Neural progenitor cell (in vitro differentiated cells): ENCODE measurements around the gene BUD13. TPM values are rescaled to one million over a fixed set of nuclear protein-coding genes. Genes with fewer than 3 reads are reported as not detected.

Experiments used
- DNase-seq: peaks from one replicate; pipeline ENCODE4 v3.0.0-alpha.2; 2016; ENCODE audit warnings: low spot score
- H2AFZ ChIP-seq: fragments of 200-600 bp; sonication (generic); replicated peaks from 2 replicates; pipeline ENCODE4 v1.6.1; 2016; ENCODE audit warnings: antibody characterized with exemption
- H3F3A ChIP-seq: fragments of 200-600 bp; sonication (generic); 2 replicates; pipeline ENCODE4 v1.6.1; 2016; ENCODE audit warnings: antibody characterized with exemption, low read depth
- H3K27ac ChIP-seq: fragments of 200-600 bp; sonication (generic); 2 replicates; pipeline ENCODE4 v1.5.1; 2016; ENCODE audit warnings: mild to moderate bottlenecking
- H3K27me3 ChIP-seq: fragments of 200-600 bp; sonication (generic); 2 replicates; pipeline ENCODE4 v1.6.1; 2016; ENCODE audit warnings: mild to moderate bottlenecking, moderate library complexity
- H3K36me3 ChIP-seq: fragments of 200-600 bp; sonication (generic); 2 replicates; pipeline ENCODE4 v1.5.1; 2016
- H3K4me1 ChIP-seq: fragments of 200-600 bp; sonication (generic); 2 replicates; pipeline ENCODE4 v1.6.1; 2016; ENCODE audit warnings: mixed run types
- H3K4me2 ChIP-seq: fragments of 200-600 bp; sonication (generic); 2 replicates; pipeline ENCODE4 v1.6.1; 2016
- H3K4me3 ChIP-seq: fragments of 200-600 bp; sonication (generic); 2 replicates; pipeline ENCODE4 v1.5.1; 2016
- H3K79me2 ChIP-seq: fragments of 200-600 bp; sonication (generic); 2 replicates; pipeline ENCODE4 v1.6.1; 2016; ENCODE audit warnings: low read depth
- H3K9ac ChIP-seq: fragments of 200-600 bp; sonication (generic); 2 replicates; pipeline ENCODE4 v1.6.1; 2016
- H3K9me3 ChIP-seq: fragments of 200-600 bp; sonication (generic); 2 replicates; pipeline ENCODE4 v1.5.1; 2016; ENCODE audit warnings: low read depth
- H4K20me1 ChIP-seq: fragments of 200-600 bp; sonication (generic); 2 replicates; pipeline ENCODE4 v1.6.1; 2016; ENCODE audit warnings: low read depth
- H3K27ac Mint-ChIP-seq: 3 replicates; pipeline ENCODE4 v1.8.0; 2021; ENCODE audit warnings: mixed read lengths
- H3K27me3 Mint-ChIP-seq: 2 replicates; pipeline ENCODE4 v1.8.0; 2022; ENCODE audit warnings: low read depth, mild to moderate bottlenecking, inconsistent platforms, moderate library complexity, mixed read lengths; ENCODE audit not compliant: insufficient read depth
- H3K36me3 Mint-ChIP-seq: 3 replicates; pipeline ENCODE4 v1.8.0; 2021; ENCODE audit warnings: mixed read lengths
- H3K4me1 Mint-ChIP-seq: 3 replicates; pipeline ENCODE4 v1.8.0; 2021; ENCODE audit warnings: mixed read lengths
- H3K4me3 Mint-ChIP-seq: 3 replicates; pipeline ENCODE4 v1.8.0; 2021; ENCODE audit warnings: mild to moderate bottlenecking, moderate library complexity, mixed read lengths
- H3K9me3 Mint-ChIP-seq: 3 replicates; pipeline ENCODE4 v1.8.0; 2020; ENCODE audit warnings: mixed read lengths
- EZH2 ChIP-seq: fragments of 200-600 bp; sonication (generic); IDR thresholded peaks from 2 replicates; pipeline ENCODE4 v1.6.1; 2017; ENCODE audit warnings: antibody characterized with exemption, mild to moderate bottlenecking, moderate library complexity
- EZH2phosphoT487 ChIP-seq: fragments of 200-600 bp; sonication (generic); IDR thresholded peaks from 2 replicates; pipeline ENCODE4 v1.6.1; 2017; ENCODE audit warnings: antibody characterized with exemption
- total RNA-seq: library from RNA; depleted of rRNA; stranded (reverse); fragments of >200 nt; gene quantifications from 2 replicates; pipeline ENCODE4 v1.2.3, GENCODE V29; 2015; ENCODE audit warnings: low replicate concordance
- TF ChIP-seq, protein P1 (sequence below): fragments of 200-600 bp; sonication (generic); IDR thresholded peaks from 2 replicates; pipeline ENCODE4 v1.5.1; 2017; ENCODE audit warnings: antibody characterized with exemption, mild to moderate bottlenecking

BUD13 gene
- total RNA-seq, 1 donor from 2014 or later = 31.5 TPM

- no peak for DNase-seq
- Histone ChIP-seq H3K4me2 (no peak overlapping the region), H4K20me1 (no peaks in the 10 kb centered on the region), H3K36me3 (no peaks in the 10 kb centered on the region), H3K4me1 (peaks cover 5% of the 10 kb centered on the region), H3K79me2 (peaks cover 16% of the 10 kb centered on the region), H3K27ac (no peak overlapping the region), H3K9me3 (no peaks in the 10 kb centered on the region), H3F3A (no peaks in the 10 kb centered on the region), H3K4me3 (no peak overlapping the region), H3K9ac (no peak overlapping the region), H3K27me3 (peaks cover 11% of the 10 kb centered on the region), H2AFZ (peak overlapping the region; percentile 94)
- Mint-ChIP-seq H3K36me3 (peaks cover 1% of the 10 kb centered on the region), H3K9me3 (no peaks in the 10 kb centered on the region), H3K27ac (no peak overlapping the region), H3K4me3 (peak overlapping the region; percentile 68), H3K4me1 (peaks cover 14% of the 10 kb centered on the region), H3K27me3 (peaks cover 6% of the 10 kb centered on the region)
- no peak for TF ChIP-seq EZH2
Measured at GRCh38 chr11:116790167-116791001, 17.6 kb upstream of the BUD13 start.

GRCh38 chr11:116788975-116789374 is 16.2 kb upstream of the BUD13 start:
- peaks cover 4% of the 10 kb centered on the region for H3K27me3 Mint-ChIP-seq
- Histone ChIP-seq H3K79me2 (peaks cover 16% of the 10 kb centered on the region), H3K4me3 (peak overlapping the region; percentile 87), H3K9me3 (no peaks in the 10 kb centered on the region), H3K36me3 (no peaks in the 10 kb centered on the region), H3K27ac (no peak overlapping the region), H3K27me3 (peaks cover 11% of the 10 kb centered on the region), H3K4me2 (peak overlapping the region; percentile 85), H4K20me1 (no peaks in the 10 kb centered on the region), H3K9ac (no peak overlapping the region), H3K4me1 (peaks cover 5% of the 10 kb centered on the region), H2AFZ (no peak overlapping the region), H3F3A (no peaks in the 10 kb centered on the region)
- peaks cover 13% of the 10 kb centered on the region for H3K36me3 Mint-ChIP-seq
- no peak overlapping the region for H3K27ac Mint-ChIP-seq
- TF ChIP-seq, protein P1, sequence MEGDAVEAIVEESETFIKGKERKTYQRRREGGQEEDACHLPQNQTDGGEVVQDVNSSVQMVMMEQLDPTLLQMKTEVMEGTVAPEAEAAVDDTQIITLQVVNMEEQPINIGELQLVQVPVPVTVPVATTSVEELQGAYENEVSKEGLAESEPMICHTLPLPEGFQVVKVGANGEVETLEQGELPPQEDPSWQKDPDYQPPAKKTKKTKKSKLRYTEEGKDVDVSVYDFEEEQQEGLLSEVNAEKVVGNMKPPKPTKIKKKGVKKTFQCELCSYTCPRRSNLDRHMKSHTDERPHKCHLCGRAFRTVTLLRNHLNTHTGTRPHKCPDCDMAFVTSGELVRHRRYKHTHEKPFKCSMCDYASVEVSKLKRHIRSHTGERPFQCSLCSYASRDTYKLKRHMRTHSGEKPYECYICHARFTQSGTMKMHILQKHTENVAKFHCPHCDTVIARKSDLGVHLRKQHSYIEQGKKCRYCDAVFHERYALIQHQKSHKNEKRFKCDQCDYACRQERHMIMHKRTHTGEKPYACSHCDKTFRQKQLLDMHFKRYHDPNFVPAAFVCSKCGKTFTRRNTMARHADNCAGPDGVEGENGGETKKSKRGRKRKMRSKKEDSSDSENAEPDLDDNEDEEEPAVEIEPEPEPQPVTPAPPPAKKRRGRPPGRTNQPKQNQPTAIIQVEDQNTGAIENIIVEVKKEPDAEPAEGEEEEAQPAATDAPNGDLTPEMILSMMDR = no peak
- TF ChIP-seq EZH2 (no peak), EZH2phosphoT487 (no peak)
- no peaks in the 10 kb centered on the region for H3K9me3 Mint-ChIP-seq
- H3K4me1 Mint-ChIP-seq = peaks cover 14% of the 10 kb centered on the region
- DNase-seq = peak; percentile 37
- H3K4me3 Mint-ChIP-seq = peak overlapping the region; percentile 98

GRCh38 chr11:116788534-116788933 is 15.7 kb upstream of the BUD13 start:
- Histone ChIP-seq H3K4me3 (peak overlapping the region; percentile 87), H3K27me3 (peaks cover 11% of the 10 kb centered on the region), H2AFZ (peak overlapping the region; percentile 90), H4K20me1 (no peaks in the 10 kb centered on the region), H3K36me3 (no peaks in the 10 kb centered on the region), H3F3A (no peaks in the 10 kb centered on the region), H3K9me3 (no peaks in the 10 kb centered on the region), H3K79me2 (peaks cover 16% of the 10 kb centered on the region), H3K4me2 (peak overlapping the region; percentile 85), H3K9ac (peak overlapping the region; percentile 61), H3K4me1 (peaks cover 5% of the 10 kb centered on the region), H3K27ac (no peak overlapping the region)
- TF ChIP-seq, protein P1 = no peak
- TF ChIP-seq EZH2phosphoT487 (no peak), EZH2 (no peak)
- DNase-seq = no peak
- Mint-ChIP-seq H3K36me3 (peaks cover 14% of the 10 kb centered on the region), H3K4me1 (peaks cover 14% of the 10 kb centered on the region), H3K27me3 (peaks cover 4% of the 10 kb centered on the region), H3K4me3 (peak overlapping the region; percentile 98), H3K9me3 (no peaks in the 10 kb centered on the region), H3K27ac (peak overlapping the region; percentile 1)
